Stimulated activated CD4-positive, alpha-beta T cell treated with anti-CD3 and anti-CD28 coated beads, TNF-alpha, amount 100 ng/mL, for 4 hours (primary cell): Measurements from ENCODE around the gene DHX8.

ENCODE experiments used
- DNase-seq, 3 experiments: peaks; one replicate each; pipeline ENCODE4 v3.0.0-alpha.2; 2020; ENCODE audit warnings: low read depth in 3 of 3

DHX8 gene

GRCh38 chr17:43574348-43574747 is 90.6 kb downstream of the DHX8 start:
- DNase-seq = no peak

DNA sequence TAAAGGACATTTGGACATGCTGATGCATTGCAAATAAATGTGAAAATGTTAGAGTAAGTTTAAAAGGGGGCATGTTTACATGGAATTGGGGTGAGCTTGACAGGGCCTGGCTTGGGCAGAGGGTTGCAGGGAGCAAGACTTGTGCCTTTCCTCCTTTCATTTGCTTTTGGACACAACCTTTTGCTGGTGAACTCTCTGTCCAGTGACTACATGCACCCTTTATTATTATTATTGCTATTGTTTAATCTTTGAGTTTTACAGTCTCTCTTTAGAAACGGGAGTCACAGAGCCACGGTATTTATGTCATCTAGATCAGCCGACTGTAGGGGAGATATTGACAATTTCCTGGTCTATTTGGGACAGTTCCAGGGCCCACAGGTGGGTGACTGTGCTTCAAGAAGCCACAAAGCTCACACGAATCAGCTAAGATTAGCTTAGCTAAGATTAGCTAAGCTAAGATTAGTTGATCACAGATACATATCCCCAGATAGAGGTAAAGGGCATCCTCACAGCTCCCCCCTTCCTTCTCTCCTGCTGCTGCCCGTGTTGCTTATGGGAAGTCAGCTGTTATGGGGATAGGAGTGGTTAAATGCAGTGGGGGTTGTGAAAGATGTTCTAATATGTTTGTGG is 91.2 kb downstream of the DHX8 start:
- no peak for DNase-seq
